ENCODE results near the gene ABCD1. TPM values are rescaled to one million over a fixed set of nuclear protein-coding genes. Genes with fewer than 3 reads are reported as not detected.

The ABCD1 gene
- total RNA-seq, 1 donor from 2014 or later = 10.1 TPM

DNA sequence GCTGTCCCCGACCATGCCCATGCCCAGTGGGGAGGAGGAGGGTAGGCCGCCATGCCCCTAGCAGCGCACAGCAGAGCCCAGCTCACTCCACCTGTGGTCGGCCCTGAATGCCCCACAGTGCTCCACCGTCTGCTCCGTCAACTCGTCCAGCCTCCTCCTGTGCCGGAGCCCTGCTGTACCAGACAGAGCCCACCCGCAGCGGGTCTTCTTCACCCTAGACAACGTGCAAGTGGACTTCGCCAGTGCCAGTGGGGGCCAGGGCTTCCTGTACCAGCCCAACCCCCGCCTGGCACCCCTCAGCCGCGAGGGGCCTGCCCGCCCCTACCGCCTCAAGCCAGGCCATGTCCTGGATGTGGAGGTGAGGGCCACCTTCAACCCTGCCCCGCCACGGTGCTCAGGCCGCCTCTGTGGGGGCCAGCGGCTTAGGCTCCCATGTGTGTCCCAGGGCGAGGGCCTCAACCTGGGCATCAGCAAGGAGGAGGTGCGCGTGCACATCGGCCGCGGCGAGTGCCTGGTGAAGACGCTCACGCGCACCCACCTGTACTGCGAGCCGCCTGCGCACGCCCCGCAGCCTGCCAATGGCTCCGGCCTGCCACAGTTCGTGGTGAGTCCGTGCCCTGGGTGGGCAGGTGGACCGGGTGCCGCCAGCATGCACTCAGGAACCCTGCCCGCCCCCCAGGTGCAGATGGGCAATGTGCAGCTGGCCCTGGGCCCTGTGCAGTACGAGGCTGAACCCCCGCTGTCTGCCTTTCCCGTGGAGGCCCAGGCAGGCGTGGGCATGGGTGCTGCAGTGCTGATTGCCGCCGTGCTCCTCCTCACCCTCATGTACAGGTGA lies 49.3 kb downstream of the ABCD1 start:
- Mint-ChIP-seq H3K4me3 (ENCODE audit: low read depth) (no peak overlapping the region), H3K27me3 (ENCODE audit: low read depth) (no peaks in the 10 kb centered on the region), H3K4me1 (ENCODE audit: low read depth) (no peaks in the 10 kb centered on the region), H3K27ac (no peak overlapping the region), H3K9me3 (no peaks in the 10 kb centered on the region), H3K36me3 (ENCODE audit: low read depth) (no peaks in the 10 kb centered on the region)
- intact Hi-C loops (cut with micrococcal nuclease) = no loop called here
- DNase-seq (ENCODE audit: low spot score) = no peak

DNA sequence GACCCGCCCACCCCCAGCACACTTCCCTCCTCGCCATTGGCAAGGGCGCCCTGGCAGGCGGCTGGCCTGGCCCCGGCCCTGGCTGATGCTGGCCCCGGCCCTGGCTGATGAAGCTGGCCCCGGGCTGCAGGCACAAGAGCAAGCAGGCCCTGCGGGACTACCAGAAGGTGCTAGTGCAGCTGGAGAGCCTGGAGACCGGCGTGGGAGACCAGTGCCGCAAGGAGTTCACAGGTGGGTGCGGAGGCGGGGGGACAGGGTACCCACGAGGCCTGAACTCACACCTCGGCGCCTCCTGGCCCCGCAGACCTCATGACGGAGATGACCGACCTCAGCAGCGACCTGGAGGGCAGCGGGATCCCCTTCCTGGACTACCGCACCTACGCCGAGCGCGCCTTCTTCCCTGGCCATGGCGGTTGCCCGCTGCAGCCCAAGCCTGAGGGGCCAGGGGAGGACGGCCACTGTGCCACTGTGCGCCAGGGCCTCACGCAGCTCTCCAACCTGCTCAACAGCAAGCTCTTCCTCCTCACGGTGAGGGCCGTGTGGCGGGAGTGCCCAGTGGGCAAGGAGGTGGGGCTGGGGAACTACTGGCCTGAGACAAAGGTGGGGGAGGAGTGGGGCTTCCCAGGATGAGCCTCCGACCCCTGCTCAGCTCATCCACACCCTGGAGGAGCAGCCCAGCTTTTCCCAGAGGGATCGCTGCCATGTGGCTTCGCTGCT lies 50.1 kb downstream of the ABCD1 start:
- no peak overlapping the region for H3K27ac Mint-ChIP-seq
- no peaks in the 10 kb centered on the region for H3K27me3 Mint-ChIP-seq (ENCODE audit: low read depth)
- intact Hi-C loops (cut with micrococcal nuclease) = no loop called here
- H3K4me1 Mint-ChIP-seq (ENCODE audit: low read depth) = no peaks in the 10 kb centered on the region
- DNase-seq (ENCODE audit: low spot score) = no peak
- H3K9me3 Mint-ChIP-seq = no peaks in the 10 kb centered on the region
- no peak overlapping the region for H3K4me3 Mint-ChIP-seq (ENCODE audit: low read depth)
- no peaks in the 10 kb centered on the region for H3K36me3 Mint-ChIP-seq (ENCODE audit: low read depth)

DNA sequence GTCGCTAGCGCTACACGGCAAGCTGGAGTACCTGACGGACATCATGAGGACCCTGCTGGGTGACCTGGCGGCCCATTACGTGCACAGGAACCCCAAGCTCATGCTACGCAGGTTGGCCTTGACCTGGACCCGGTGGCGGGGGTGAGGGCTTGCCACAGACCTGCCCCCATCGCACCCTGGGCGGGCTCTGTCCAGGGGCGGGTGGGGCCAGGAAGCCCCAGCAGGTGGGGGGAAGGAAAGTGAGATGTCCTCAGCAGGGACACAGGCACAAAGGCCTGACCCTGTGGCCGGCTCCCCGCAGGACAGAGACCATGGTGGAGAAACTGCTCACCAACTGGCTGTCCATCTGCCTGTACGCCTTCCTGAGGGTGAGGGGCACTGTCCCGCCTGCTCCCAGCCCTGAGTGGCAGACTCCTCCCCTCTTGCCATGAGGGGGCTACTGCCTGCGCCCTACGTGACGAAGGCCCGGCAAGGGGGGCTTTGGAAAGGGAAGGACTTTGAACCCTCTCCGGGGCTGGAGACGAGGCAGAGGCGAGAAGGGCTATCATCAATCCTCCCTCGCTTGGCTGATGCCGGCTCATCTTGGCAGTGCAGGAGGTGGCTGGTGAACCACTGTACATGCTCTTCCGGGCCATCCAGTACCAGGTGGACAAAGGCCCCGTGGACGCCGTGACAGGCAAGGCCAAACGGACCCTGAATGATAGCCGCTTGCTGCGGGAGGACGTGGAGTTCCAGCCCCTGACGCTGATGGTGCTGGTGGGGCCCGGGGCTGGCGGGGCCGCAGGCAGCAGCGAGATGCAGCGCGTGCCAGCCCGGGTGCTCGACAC lies 50.9 kb downstream of the ABCD1 start:
- DNase-seq (ENCODE audit: low spot score) = no peak
- Mint-ChIP-seq H3K27me3 (ENCODE audit: low read depth) (no peaks in the 10 kb centered on the region), H3K4me3 (ENCODE audit: low read depth) (no peak overlapping the region), H3K36me3 (ENCODE audit: low read depth) (no peaks in the 10 kb centered on the region), H3K9me3 (no peaks in the 10 kb centered on the region), H3K27ac (no peak overlapping the region), H3K4me1 (ENCODE audit: low read depth) (no peaks in the 10 kb centered on the region)
- intact Hi-C loops (cut with micrococcal nuclease) = no loop called here

DNA sequence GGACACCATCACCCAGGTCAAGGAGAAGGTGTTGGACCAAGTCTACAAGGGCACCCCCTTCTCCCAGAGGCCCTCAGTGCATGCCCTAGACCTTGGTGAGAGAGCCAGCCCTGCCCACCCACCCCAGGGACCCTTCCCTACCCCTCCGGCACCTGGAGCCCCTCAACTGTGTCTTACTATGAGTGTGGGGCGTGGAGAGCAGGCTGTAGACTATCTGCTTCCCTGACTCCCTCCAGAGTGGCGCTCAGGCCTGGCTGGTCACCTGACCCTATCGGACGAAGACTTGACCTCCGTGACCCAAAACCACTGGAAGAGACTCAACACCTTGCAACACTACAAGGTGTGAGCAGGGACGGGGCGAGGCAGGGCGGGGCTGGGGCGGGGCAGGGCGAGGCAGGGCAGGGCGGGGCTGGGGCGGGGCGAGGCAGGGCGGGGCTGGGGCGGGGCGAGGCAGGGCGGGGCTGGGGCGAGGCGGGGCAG lies 51.5 kb downstream of the ABCD1 start:
- no peak for DNase-seq (ENCODE audit: low spot score)
- no peaks in the 10 kb centered on the region for H3K9me3 Mint-ChIP-seq
- H3K4me1 Mint-ChIP-seq (ENCODE audit: low read depth) = no peaks in the 10 kb centered on the region
- intact Hi-C loops (cut with micrococcal nuclease) = no loop called here
- no peak overlapping the region for H3K4me3 Mint-ChIP-seq (ENCODE audit: low read depth)
- H3K27me3 Mint-ChIP-seq (ENCODE audit: low read depth) = no peaks in the 10 kb centered on the region
- no peaks in the 10 kb centered on the region for H3K36me3 Mint-ChIP-seq (ENCODE audit: low read depth)
- no peak overlapping the region for H3K27ac Mint-ChIP-seq

DNA sequence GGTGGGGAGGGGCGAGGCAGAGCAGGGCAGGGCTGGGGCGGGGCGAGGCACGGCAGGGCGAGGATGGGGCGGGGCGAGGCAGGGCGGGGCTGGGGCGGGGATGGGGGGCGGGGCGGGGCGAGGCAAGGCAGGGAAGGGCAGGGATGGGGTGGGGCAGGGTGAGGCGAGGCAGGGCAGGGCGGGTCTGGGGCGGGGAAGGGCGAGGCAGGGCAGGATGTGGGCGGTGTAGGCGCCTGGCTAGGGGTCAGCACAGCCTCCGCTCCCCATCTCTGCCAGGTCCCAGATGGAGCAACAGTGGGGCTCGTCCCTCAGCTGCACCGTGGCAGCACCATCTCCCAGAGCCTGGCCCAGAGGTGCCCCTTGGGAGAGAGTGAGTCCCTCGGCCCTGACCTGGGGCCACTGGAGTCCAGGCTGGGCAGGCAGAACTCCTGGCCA lies 52.0 kb downstream of the ABCD1 start:
- no peaks in the 10 kb centered on the region for H3K27me3 Mint-ChIP-seq (ENCODE audit: low read depth)
- H3K4me1 Mint-ChIP-seq (ENCODE audit: low read depth) = no peaks in the 10 kb centered on the region
- H3K9me3 Mint-ChIP-seq = no peaks in the 10 kb centered on the region
- DNase-seq (ENCODE audit: low spot score) = no peak
- no peak overlapping the region for H3K4me3 Mint-ChIP-seq (ENCODE audit: low read depth)
- H3K36me3 Mint-ChIP-seq (ENCODE audit: low read depth) = no peaks in the 10 kb centered on the region
- intact Hi-C loops (cut with micrococcal nuclease) = no loop called here
- no peak overlapping the region for H3K27ac Mint-ChIP-seq

DNA sequence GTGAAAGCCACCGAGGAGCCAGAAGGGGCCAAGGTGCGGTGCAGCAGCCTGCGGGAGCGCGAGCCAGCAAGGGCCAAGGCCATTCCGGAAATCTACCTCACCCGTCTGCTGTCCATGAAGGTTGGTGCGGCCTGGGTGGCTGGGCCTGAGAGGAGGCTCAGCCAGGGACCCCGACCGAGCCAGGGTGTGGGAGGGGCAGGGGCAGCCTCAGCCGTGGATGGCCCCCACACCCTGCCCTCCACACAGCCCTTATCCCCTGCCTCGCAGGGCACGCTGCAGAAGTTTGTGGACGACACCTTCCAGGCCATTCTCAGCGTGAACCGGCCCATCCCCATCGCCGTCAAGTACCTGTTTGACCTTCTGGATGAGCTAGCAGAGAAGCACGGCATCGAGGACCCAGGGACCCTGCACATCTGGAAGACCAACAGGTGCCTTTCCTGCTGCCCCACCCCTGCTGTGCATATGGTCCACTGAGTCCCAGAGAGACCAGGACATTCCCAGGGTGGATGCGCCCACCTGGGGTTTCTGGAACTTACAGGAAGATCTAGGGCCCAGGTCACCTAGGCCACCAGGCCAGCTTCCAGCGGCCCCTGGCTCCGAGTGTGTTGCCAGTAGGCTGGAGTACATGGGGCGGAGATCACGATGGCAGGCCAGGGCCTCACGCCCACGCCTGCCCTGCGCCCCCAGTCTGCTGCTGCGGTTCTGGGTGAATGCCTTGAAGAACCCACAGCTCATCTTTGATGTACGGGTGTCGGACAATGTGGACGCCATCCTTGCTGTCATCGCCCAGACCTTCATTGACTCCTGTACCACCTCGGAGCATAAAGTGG lies 52.8 kb downstream of the ABCD1 start:
- H3K27me3 Mint-ChIP-seq (ENCODE audit: low read depth) = no peaks in the 10 kb centered on the region
- intact Hi-C loops (cut with micrococcal nuclease) = no loop called here
- H3K9me3 Mint-ChIP-seq = no peaks in the 10 kb centered on the region
- H3K27ac Mint-ChIP-seq = no peak overlapping the region
- no peaks in the 10 kb centered on the region for H3K36me3 Mint-ChIP-seq (ENCODE audit: low read depth)
- no peak overlapping the region for H3K4me3 Mint-ChIP-seq (ENCODE audit: low read depth)
- no peaks in the 10 kb centered on the region for H3K4me1 Mint-ChIP-seq (ENCODE audit: low read depth)
- DNase-seq (ENCODE audit: low spot score) = no peak

DNA sequence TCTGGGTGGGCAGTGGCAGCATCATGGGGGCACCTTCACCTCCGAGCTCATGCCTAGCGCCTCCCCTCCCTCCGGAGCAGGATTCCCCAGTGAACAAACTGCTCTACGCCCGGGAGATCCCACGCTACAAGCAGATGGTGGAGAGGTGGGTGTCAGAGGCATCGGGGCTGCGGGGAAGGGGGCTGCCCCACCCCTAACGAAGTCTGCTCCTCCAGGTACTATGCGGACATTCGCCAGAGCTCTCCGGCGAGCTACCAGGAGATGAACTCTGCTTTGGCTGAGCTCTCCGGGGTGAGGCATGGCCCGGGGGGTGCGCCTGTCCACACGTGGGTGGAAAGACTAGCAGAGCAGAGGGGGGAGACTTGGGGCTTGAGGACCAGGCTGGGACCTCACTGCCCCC lies 53.5 kb downstream of the ABCD1 start:
- H3K27me3 Mint-ChIP-seq (ENCODE audit: low read depth) = no peaks in the 10 kb centered on the region
- H3K9me3 Mint-ChIP-seq = no peaks in the 10 kb centered on the region
- no peak for DNase-seq (ENCODE audit: low spot score)
- no peak overlapping the region for H3K4me3 Mint-ChIP-seq (ENCODE audit: low read depth)
- H3K4me1 Mint-ChIP-seq (ENCODE audit: low read depth) = no peaks in the 10 kb centered on the region
- no peak overlapping the region for H3K27ac Mint-ChIP-seq
- intact Hi-C loops (cut with micrococcal nuclease) = no loop called here
- H3K36me3 Mint-ChIP-seq (ENCODE audit: low read depth) = no peaks in the 10 kb centered on the region

DNA sequence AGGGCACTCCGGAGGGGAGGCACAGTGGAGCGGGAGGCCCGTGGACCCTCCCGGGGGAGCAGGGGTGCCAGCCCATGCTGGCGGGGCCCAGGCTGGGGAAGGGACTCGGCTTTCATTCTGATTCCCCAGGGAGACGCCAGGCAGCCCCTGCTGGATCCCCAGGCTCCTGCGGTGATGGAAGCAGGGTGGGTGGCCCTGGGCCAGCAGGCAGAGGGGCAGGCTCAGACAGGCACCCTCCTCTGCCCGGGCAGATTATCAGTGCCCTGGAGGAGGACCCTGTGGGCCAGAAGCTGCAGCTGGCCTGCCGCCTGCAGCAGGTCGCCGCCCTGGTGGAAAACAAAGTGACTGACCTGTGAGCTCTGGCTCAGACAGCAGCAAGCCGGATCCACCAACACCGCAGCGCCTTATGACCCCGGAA lies 54.0 kb downstream of the ABCD1 start:
- no peak for DNase-seq (ENCODE audit: low spot score)
- H3K27me3 Mint-ChIP-seq (ENCODE audit: low read depth) = no peaks in the 10 kb centered on the region
- intact Hi-C loops (cut with micrococcal nuclease) = no loop called here
- H3K36me3 Mint-ChIP-seq (ENCODE audit: low read depth) = no peaks in the 10 kb centered on the region
- H3K9me3 Mint-ChIP-seq = no peaks in the 10 kb centered on the region
- no peak overlapping the region for H3K27ac Mint-ChIP-seq
- no peak overlapping the region for H3K4me3 Mint-ChIP-seq (ENCODE audit: low read depth)
- no peaks in the 10 kb centered on the region for H3K4me1 Mint-ChIP-seq (ENCODE audit: low read depth)

DNA sequence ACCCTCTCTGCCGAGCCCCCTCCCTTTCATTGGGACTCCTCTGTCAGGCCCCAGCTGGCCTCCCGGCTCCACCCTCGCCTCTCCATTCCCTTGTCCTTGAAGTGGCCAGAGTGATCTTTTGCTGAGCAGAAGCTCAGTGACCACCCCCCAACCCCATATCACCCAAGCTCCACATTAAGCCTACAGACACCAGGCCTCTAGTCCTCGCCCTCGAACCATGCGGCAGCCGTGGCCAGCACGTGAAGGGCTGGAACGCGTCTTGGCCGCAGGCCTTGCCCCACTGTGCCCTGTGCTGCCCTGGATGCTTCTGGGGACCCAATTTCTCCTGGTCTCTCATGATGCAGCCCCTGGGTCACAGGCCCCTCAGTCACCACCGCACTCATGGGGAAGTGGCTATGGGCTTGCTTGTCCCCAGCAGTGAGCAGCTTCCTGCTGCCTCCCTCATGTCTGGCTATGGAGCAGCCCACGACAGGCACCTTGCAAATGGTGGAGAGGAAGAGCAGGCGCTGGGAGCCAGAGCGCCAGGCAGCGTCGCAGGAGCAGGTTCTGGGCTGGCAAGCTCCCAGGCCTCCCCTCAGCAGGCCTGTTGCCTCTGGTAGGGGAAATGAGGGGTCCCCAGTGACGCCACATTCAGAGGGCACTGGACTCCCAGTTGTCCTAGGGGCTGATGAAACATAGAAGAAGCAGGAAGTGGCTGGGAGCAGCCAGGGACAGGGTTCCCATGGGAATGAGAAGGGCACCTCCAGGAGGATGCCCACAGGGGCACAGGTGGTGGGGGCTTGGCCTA lies 55.4 kb downstream of the ABCD1 start:
- no peaks in the 10 kb centered on the region for H3K9me3 Mint-ChIP-seq
- intact Hi-C loops (cut with micrococcal nuclease) = no loop called here
- no peaks in the 10 kb centered on the region for H3K36me3 Mint-ChIP-seq (ENCODE audit: low read depth)
- H3K4me3 Mint-ChIP-seq (ENCODE audit: low read depth) = no peak overlapping the region
- no peaks in the 10 kb centered on the region for H3K27me3 Mint-ChIP-seq (ENCODE audit: low read depth)
- no peak overlapping the region for H3K27ac Mint-ChIP-seq
- DNase-seq (ENCODE audit: low spot score) = no peak
- no peaks in the 10 kb centered on the region for H3K4me1 Mint-ChIP-seq (ENCODE audit: low read depth)

DNA sequence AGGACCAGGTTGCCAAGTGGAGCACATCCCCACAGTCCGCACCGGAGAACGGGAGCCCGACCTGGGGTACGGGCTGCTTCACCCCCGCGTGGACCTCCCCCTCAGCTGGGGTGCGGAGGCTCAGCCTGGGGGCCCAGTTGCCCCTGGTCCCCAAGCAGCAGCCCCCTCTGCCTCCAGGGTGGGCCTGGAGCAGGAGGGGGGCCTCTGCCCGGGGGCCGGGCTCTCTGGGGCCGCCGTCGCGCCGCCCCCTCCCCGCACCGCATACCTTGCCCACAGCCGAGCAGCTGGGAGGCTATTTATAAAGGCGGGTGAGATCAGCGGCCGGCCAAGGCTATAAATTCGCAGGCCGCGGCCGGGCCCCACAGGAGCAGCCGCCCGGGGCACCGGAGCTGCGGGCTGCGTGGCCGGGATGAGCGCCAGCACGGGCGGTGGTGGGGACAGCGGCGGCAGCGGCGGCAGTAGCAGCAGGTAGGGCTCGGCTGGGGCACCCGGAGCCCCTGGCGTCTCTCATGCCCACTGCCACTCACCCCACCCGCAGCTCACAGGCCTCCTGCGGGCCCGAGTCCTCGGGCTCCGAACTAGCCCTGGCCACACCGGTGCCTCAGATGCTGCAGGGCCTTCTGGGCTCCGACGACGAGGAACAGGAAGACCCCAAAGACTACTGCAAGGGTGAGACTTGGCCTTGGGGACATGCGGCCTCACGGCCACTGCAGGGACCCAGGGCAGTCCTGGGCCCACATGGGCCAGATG lies 56.2 kb downstream of the ABCD1 start, which contains the start of gene SRPK3:
Gene SRPK3, plus strand, starts transcription at position 364 of the 750 bp plus-strand sequence. Its CDS starts 46 bp downstream, at position 410.
- Mint-ChIP-seq H3K4me3 (ENCODE audit: low read depth) (no peak within 1 kb of the TSS), H3K27me3 (ENCODE audit: low read depth) (no peaks in the 10 kb centered on the region), H3K27ac (no peak within 1 kb of the TSS), H3K4me1 (ENCODE audit: low read depth) (no peaks in the 10 kb centered on the region), H3K36me3 (ENCODE audit: low read depth) (peaks cover 3% of the 10 kb centered on the region), H3K9me3 (no peaks in the 10 kb centered on the region)
- DNase-seq (ENCODE audit: low spot score) = no peak
- intact Hi-C loops (cut with micrococcal nuclease) = no loop called here

DNA sequence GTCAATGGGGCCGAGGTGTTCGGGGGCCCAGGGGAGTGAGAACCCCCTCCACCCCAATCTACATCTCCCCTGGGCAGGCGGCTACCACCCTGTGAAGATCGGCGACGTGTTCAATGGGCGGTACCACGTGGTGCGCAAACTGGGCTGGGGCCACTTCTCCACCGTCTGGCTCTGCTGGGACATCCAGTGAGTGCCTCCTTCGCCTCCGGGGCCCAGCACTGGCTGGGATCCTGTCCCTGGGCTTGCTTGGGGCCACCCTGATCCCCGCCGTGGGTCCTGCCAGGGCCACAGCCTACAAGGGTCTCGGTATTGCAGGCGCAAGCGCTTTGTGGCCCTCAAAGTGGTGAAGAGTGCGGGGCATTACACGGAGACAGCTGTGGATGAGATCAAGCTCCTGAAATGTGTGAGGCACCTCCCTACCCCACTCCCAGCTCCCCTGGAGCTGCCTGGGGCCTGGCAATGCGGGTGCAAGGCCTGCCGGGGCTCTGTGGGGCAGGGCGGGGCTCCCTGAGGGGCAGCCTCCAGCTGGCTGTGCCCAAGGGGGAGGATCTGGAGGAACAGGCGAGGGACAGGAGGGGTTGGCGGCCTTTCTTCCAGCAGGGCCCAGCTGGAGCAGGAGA lies 56.9 kb downstream of the ABCD1 start:
- H3K4me1 Mint-ChIP-seq (ENCODE audit: low read depth) = no peaks in the 10 kb centered on the region

More for the DNA sequence above, 56.9 kb downstream of the ABCD1 start:
- Mint-ChIP-seq H3K36me3 (ENCODE audit: low read depth) (peaks cover 5% of the 10 kb centered on the region), H3K4me3 (ENCODE audit: low read depth) (no peak overlapping the region), H3K9me3 (no peaks in the 10 kb centered on the region), H3K27ac (no peak overlapping the region), H3K27me3 (ENCODE audit: low read depth) (no peaks in the 10 kb centered on the region)
- no peak for DNase-seq (ENCODE audit: low spot score)
- intact Hi-C loops (cut with micrococcal nuclease) = no loop called here

All from activated T-helper 2 cell treated with anti-CD3 and anti-CD28 coated beads, Interferon-gamma antibody, Interleukin-2, Interleukin-4, amounts not matched to agents 10 μg/mL and 5 μg/mL and 100 μg/mL, durations not matched to agents 14 hours and 24 hours and 36 hours (primary cell).